HG02759 (cell line): ENCODE results near the gene EFCAB11.

ENCODE experiments used
- ATAC-seq: cut with Tn5 transposase; IDR thresholded peaks from one replicate; pipeline ENCODE4 v1.9.1; 2021; ENCODE audit warnings: mild to moderate bottlenecking, moderate library complexity; ENCODE audit not compliant: unreplicated experiment

Gene EFCAB11

GRCh38 chr14:89870316-89870715 lies 84.2 kb downstream of the EFCAB11 start:
- no peak for ATAC-seq

GRCh38 chr14:89869606-89870005 lies 84.9 kb downstream of the EFCAB11 start:
- ATAC-seq: no peak

DNA sequence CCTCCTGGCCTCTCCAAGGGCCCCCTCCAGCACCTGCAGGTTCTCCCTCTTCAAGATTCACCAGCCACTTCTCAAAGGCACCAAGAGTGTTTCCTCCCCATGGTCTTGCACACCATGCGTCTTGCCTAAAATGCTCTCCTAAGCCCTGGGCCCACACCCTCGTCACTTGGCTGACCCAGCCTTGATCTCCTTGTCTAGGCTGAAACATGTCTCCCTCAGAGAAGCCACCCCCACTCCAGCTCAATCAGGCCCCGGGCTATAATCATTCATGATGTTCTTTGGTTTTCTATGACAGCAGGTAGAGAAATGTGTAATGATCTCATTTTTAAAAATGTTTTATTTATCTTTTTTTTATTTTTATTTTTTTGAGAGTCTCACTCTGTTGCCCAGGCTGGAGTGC lies 88.1 kb downstream of the EFCAB11 start:
- ATAC-seq: no peak

DNA sequence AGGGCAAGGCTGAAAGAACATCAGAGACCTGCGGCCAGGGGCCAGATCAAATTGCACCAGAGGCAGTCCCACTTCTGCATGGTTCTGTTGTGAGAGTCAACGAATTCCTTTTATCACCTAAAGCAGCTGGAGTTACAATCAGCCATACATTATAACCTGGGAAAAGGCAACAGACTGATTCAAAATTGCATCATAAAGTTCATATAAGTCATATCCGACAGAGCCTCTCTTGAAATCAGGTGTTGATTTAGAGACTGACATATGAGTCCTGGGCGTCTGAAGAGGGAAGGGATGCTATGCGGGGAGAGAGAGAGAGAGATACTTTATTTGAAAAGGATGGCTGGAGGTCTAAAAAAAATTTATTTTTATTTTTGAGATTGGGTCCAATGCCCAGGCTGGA lies 89.4 kb downstream of the EFCAB11 start:
- no peak for ATAC-seq

GRCh38 chr14:89862856-89863255 lies 91.7 kb downstream of the EFCAB11 start:
- no peak for ATAC-seq

GRCh38 chr14:89861630-89862029 lies 92.9 kb downstream of the EFCAB11 start:
- no peak for ATAC-seq

DNA sequence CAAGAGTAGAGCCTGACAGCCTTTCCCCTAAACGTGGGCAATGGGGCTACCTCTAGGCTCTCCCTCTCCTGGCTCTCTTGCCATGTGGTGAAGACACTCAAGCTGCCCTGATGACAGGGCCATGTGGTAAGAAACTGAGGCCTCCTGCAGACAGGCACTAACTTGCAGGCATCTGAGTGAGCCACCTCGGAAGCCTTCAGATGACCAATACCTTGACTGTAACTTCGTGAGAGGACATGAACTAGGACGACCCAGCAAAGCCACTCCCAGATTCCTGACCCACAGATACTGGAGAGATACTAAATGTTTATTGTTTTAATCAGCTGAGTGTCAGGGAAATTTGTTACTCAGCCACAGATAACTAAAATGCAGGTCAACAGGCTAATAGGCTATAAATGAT lies 96.4 kb downstream of the EFCAB11 start:
- no peak for ATAC-seq

DNA sequence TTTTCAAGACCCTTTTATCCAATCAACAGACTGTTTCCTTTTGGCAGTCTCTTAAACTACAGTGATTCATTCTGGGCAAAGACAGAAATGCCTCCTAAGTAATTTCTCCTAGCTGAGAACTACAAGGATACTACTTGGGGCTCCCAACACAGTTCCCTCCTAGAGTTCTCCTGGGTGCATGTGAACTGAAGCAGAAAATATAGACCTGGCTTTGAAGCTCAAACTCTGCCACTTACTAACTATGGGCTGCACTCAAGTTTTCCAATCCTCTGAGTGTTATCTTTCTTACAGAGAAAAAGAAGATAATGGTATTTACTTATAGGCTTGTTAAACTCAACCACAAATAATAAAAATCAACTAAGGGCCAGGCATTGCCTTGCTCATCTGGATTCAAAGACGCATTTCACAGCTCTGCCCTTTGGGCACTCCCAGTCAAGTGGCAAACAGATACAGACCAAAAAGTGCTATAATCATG lies 97.6 kb downstream of the EFCAB11 start:
- no peak for ATAC-seq

DNA sequence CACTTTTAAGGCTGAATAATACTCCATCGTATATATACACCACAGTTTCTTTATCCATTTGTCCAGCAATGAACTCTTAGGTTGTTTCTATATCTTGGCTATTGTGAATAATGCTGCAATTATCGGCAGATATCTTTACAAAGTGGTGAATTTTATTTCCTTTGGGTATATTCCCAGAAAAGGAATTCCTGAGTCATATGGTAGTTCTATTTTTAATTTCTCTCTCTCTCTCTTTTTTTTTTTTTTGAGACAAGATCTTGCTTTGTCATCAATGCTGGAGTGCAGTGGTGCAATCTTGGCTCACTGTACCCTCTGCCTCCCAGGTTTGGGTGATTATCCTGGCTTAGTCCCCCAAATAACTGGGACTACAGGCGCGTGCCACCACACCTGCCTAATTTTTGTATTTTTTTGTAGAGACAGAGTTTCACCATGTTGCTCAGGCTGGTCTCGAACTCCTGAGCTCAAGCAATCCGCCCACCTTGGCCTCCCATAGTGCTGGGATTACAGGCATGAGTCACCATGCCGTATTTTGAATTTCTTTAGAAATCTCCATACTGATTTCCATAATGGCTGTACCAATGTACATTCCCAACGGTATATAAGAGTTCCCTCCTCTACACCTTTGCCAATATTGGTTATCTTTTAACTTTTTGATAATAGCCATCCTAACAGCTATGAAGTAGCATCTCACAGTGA lies 98.4 kb downstream of the EFCAB11 start:
- no peak for ATAC-seq

- ATAC-seq: no peak
Observed at GRCh38 chr14:89853936-89854693, 100.4 kb downstream of the EFCAB11 start.

GRCh38 chr14:89851106-89851505 lies 103.4 kb downstream of the EFCAB11 start:
- no peak for ATAC-seq

DNA sequence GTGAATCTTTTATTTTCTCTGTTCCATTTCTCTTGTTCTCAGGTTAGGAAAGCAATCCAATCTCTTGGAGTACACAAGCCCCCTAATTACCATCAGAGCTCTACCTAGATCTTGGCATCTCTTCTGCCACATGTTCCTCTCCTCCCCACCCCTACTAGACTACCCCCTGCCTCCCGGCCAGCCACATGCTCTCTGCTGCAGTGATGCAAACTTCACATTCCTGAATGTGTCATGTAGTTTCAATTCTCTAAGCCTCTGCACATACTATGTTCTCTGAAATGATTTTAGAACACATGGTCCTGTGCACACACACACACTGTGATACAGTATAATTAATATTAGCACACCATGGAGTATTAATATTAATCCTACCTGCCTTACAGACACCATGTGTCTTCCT lies 104.6 kb downstream of the EFCAB11 start:
- no peak for ATAC-seq

- no peak for ATAC-seq
Observed at GRCh38 chr14:89848165-89848564, 106.4 kb downstream of the EFCAB11 start.

DNA sequence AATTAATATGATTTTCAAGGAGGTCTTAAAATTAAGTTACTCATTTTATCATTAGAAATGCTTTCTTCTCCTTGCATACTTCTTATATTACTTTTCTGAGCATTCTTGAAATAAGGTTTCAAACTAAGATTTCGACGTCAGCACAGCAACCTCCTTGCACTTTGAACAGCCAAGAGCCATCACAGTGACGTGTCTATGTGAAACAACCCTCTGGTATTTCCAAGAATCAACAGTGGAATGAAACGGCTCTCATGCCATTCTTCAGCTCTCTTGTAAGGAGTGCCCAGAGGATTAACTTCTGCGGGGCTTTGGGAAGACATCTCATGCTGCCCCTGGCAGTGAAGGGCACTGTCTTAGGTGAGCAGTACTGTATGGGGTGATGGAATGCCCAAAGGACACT lies 109.2 kb downstream of the EFCAB11 start:
- ATAC-seq: no peak

DNA sequence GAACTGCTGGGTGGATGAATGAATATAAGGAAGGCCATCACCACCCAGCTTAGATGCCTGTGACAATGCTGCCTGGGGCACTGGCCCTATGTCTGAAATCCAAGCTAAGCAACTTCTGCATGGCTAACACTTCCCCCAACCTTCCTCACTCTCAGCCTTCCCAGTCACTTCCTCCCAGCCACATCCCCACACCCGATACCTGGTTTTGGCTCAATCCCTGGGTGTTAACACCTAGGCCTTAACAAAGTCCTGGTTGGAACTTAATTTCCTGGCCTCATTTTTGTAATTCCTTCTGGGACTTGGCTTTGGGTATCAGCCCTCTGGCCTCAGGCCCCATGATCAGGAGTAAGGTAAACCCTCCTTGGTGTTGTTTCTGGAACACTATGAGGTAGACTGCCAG lies 110.0 kb downstream of the EFCAB11 start:
- no peak for ATAC-seq

DNA sequence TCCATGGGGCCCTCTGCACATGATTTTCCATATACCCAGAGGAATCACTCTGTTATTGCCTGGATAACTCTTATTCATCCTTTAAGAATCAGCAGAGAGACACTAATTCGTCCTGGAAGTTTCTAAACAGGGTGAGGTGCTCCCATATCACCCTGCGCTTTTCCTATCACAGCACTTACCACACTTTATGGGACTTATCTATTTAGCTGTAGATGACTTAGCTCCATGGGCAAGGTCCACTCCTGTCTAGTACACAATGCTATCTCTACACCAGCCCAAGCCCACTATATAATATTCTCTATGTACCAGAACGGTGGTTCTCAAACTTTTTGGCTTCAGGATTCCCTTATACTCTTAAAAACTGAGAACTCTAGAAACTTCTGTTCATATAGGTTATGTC lies 111.7 kb downstream of the EFCAB11 start:
- no peak for ATAC-seq

- no peak for ATAC-seq
Observed at GRCh38 chr14:89841851-89842250, 112.7 kb downstream of the EFCAB11 start.

DNA sequence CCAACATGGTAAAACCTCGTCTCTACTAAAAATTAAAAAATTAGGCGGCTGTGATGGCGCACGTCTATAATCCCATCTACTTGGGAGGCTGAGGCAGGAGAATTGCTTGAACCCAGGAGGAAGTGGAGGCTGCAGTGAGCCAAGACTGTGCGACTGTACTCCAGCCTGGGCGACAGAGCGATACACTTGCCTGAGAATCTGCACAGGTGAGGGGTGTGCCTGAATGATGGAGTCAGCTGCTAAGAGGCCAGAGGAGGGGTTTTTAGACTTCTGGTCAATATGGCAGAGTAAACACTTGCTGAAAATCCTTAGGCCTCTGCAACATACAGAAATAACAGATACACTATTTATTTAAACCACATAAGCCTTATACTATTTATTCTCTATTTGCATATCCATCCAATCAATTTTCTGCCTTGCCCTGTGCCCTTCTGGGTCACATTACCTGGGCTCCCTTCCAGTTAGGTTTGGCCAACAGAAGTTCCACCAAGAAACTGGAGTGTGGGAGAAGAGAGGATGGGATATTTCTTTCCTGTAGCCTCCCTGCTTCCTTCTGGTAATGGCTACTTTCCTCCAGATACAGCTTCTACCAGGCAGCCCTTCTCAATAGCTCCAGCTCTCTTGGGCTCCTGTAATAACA lies 117.6 kb downstream of the EFCAB11 start:
- no peak for ATAC-seq

DNA sequence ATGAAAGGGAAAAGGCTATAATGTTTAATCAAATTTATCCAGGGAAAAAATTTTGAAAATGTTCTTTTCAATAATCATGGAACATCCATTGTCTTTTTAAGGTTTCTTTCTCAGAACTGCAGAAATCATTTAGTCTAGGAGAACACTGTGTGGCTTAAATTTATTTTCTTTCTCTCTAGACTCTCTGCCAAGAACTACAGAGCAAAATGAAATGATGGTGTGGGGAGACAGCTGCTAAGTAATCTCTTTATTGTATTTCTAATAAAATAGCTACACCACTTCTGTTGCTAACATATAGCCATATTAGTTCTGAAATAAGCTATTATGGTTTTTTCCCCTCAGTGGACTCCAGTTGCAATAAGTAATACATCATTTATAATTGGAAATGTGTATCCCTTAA lies 120.9 kb downstream of the EFCAB11 start:
- no peak for ATAC-seq

- no peak for ATAC-seq
Observed at GRCh38 chr14:89833120-89833532, 121.4 kb downstream of the EFCAB11 start.

DNA sequence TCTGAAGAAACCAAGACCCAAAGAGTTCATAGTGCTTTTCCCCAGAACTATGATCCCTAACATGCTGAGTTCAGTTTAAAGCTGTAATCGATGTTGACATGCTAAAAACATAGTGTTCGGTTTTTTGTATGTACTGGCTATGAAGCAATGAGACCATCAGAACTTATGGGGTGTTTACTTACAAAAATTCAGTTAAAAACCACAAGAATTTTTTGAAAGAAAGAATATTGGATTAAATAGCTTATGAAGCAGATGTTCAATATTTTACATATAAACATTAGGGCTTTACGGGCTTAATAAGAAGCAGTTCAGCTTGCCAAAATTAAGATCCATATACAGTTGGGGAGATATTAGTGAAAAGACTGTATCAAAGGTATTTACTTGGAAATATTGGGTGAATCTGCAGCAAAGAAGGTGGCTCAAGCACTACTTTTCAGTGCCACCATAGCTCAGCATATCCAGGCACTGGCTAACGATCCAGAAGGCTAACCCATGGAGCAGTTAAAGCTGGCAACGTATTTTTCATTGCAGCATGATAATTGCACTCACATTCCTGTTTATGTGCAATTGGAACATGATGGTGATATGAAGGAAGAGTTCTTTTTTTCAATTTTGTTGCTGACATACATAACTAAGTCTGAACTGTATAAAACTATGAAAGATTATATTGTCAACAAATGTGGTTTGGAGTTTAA lies 125.9 kb downstream of the EFCAB11 start:
- ATAC-seq: no peak
